Lower leg skin (tissue), 3 donors: ENCODE measurements around the gene FCN3.

Experiments used
- POLR2A ChIP-seq, 2 donors: fragments of 450-650 bp; IDR thresholded peaks; one replicate each; pipeline ENCODE4 v1.6.1; 2016 to 2017; ENCODE audit warnings: antibody characterized with exemption in 2 of 2, mild to moderate bottlenecking in 1 of 2, moderate library complexity in 1 of 2
- TF ChIP-seq, protein P1 (sequence below), 3 donors: fragments of 450-650 bp; IDR thresholded peaks; one replicate each; pipeline ENCODE4 v1.5.1; 2016; ENCODE audit warnings: antibody characterized with exemption in 3 of 3, mild to moderate bottlenecking in 3 of 3, moderate library complexity in 2 of 3

DNA sequence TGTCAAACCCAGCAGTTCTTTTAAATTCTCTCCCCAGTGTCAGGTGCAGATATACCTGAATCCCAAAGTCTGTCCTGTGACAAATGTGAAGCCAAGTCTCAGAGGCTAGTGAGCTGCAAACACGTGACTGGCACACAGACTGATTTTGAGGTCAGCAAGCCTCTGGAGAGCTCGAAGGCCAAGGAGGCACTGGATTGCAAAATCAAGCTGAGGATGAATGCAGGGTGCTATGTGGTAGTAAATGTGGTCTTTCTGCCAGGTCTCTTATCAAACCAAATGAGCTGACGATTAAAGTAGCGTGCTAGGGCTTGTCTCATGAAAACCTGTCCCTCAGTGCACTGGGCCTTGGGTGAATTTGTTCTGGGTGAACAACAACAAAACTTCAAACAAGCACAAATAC lies 38.4 kb upstream of the FCN3 start:
- TF ChIP-seq, protein P1, sequence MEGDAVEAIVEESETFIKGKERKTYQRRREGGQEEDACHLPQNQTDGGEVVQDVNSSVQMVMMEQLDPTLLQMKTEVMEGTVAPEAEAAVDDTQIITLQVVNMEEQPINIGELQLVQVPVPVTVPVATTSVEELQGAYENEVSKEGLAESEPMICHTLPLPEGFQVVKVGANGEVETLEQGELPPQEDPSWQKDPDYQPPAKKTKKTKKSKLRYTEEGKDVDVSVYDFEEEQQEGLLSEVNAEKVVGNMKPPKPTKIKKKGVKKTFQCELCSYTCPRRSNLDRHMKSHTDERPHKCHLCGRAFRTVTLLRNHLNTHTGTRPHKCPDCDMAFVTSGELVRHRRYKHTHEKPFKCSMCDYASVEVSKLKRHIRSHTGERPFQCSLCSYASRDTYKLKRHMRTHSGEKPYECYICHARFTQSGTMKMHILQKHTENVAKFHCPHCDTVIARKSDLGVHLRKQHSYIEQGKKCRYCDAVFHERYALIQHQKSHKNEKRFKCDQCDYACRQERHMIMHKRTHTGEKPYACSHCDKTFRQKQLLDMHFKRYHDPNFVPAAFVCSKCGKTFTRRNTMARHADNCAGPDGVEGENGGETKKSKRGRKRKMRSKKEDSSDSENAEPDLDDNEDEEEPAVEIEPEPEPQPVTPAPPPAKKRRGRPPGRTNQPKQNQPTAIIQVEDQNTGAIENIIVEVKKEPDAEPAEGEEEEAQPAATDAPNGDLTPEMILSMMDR (IDR thresholded peaks at IDR 0.05) = no peak
- TF ChIP-seq POLR2A (IDR thresholded peaks at IDR 0.05) = no peak
